WTC11 (cell line): Measurements from ENCODE around the gene CNTNAP2. TPM values are rescaled to one million over a fixed set of nuclear protein-coding genes. Genes with fewer than 3 reads are reported as not detected.

ENCODE experiments used
- ATAC-seq: fragments of 200-7000 bp; cut with Tn5 transposase; 2 replicates; pipeline ENCODE4 v1.10.0; 2021; ENCODE audit warnings: mild to moderate bottlenecking, moderate library complexity
- CTCF ChIA-PET: fragments of 300-600 bp; sonication (Branson Sonifier 250); formaldehyde crosslinking; loops from one replicate; lab custom pipeline; 2021; ENCODE audit warnings: antibody characterized with exemption; lab: Charles Lee
- POLR2A ChIA-PET: fragments of 350-600 bp; sonication (Branson Sonifier 250); formaldehyde crosslinking; loops from one replicate; lab custom pipeline; 2021; ENCODE audit warnings: antibody characterized with exemption; lab: Charles Lee
- DNase-seq: peaks from one replicate; pipeline ENCODE4 v3.0.0; 2021; ENCODE audit warnings: low spot score
- H3K27ac Mint-ChIP-seq: 2 replicates; pipeline ENCODE4 v1.8.0; 2021; ENCODE audit warnings: mixed read lengths
- H3K27me3 Mint-ChIP-seq: 2 replicates; pipeline ENCODE4 v1.8.0; 2021; ENCODE audit warnings: low read depth, mild to moderate bottlenecking, moderate library complexity, mixed read lengths
- H3K36me3 Mint-ChIP-seq: 2 replicates; pipeline ENCODE4 v1.8.0; 2021; ENCODE audit warnings: mixed read lengths
- H3K4me1 Mint-ChIP-seq: 2 replicates; pipeline ENCODE4 v1.8.0; 2022; ENCODE audit warnings: mixed read lengths
- H3K4me3 Mint-ChIP-seq: 2 replicates; pipeline ENCODE4 v1.8.0; 2021; ENCODE audit warnings: mild to moderate bottlenecking, moderate library complexity, mixed read lengths
- H3K9me3 Mint-ChIP-seq: 2 replicates; pipeline ENCODE4 v1.8.0; 2021; ENCODE audit warnings: mixed read lengths
- CTCF ChIP-seq: fragments of 200-600 bp; IDR thresholded peaks from 2 replicates; pipeline ENCODE4 v1.8.0; 2022; ENCODE audit warnings: antibody characterized with exemption
- E2F1 ChIP-seq: sonication (generic); formaldehyde crosslinking; IDR thresholded peaks from 2 replicates; pipeline ENCODE4 v1.8.0; 2022; ENCODE audit warnings: mild to moderate bottlenecking, missing genetic modification reagents
- FOXP1 ChIP-seq: sonication (generic); formaldehyde crosslinking; IDR thresholded peaks from 2 replicates; pipeline ENCODE4 v1.8.0; 2022; ENCODE audit warnings: missing genetic modification reagents, mild to moderate bottlenecking, moderate library complexity, borderline replicate concordance
- GRHL2 ChIP-seq: fragments of 250-450 bp; sonication (Bioruptor Pico); IDR thresholded peaks from 2 replicates; pipeline ENCODE4 v1.8.0; 2022; ENCODE audit warnings: mild to moderate bottlenecking, moderate library complexity; ENCODE audit not compliant: insufficient replicate concordance, severe bottlenecking
- MXD4 ChIP-seq: fragments of 250-450 bp; sonication (Bioruptor Pico); IDR thresholded peaks from 2 replicates; pipeline ENCODE4 v1.8.0; 2021; ENCODE audit warnings: mild to moderate bottlenecking, moderate library complexity, borderline replicate concordance
- MYBL2 ChIP-seq: sonication (generic); formaldehyde crosslinking; IDR thresholded peaks from 2 replicates; pipeline ENCODE4 v1.8.1; 2023; ENCODE audit warnings: mild to moderate bottlenecking, moderate library complexity, missing genetic modification reagents
- NFATC4 ChIP-seq: fragments of 250-450 bp; sonication (Bioruptor Pico); IDR thresholded peaks from 2 replicates; pipeline ENCODE4 v1.9.0; 2021; ENCODE audit warnings: mild to moderate bottlenecking
- NR3C1 ChIP-seq: sonication (generic); formaldehyde crosslinking; conservative IDR thresholded peaks from 2 replicates; pipeline ENCODE4 v1.8.1; 2023; ENCODE audit warnings: low read depth, mild to moderate bottlenecking, missing genetic modification reagents
- PRDM15 ChIP-seq: sonication (generic); formaldehyde crosslinking; IDR thresholded peaks from 2 replicates; pipeline ENCODE4 v1.8.0; 2022; ENCODE audit warnings: missing genetic modification reagents
- PRRX2 ChIP-seq: fragments of 250-450 bp; sonication (Bioruptor Pico); IDR thresholded peaks from 2 replicates; pipeline ENCODE4 v1.8.0; 2021; ENCODE audit warnings: mild to moderate bottlenecking
- SMAD3 ChIP-seq: sonication (generic); formaldehyde crosslinking; IDR thresholded peaks from 2 replicates; pipeline ENCODE4 v1.8.0; 2022; ENCODE audit warnings: missing genetic modification reagents, mild to moderate bottlenecking, borderline replicate concordance
- SMAD4 ChIP-seq: sonication (generic); formaldehyde crosslinking; IDR thresholded peaks from 2 replicates; pipeline ENCODE4 v1.8.0; 2022; ENCODE audit warnings: mild to moderate bottlenecking, missing genetic modification reagents
- TCF7 ChIP-seq: sonication (generic); formaldehyde crosslinking; IDR thresholded peaks from 2 replicates; pipeline ENCODE4 v1.8.0; 2022; ENCODE audit warnings: mild to moderate bottlenecking, low read depth, missing genetic modification reagents, moderate library complexity
- TEAD4 ChIP-seq: sonication (generic); formaldehyde crosslinking; IDR thresholded peaks from 2 replicates; pipeline ENCODE4 v1.8.0; 2022; ENCODE audit warnings: mild to moderate bottlenecking, missing genetic modification reagents
- ZNF219 ChIP-seq: sonication (generic); formaldehyde crosslinking; IDR thresholded peaks from 2 replicates; pipeline ENCODE4 v1.8.0; 2023; ENCODE audit warnings: missing genetic modification reagents, mild to moderate bottlenecking, borderline replicate concordance
- ZNF396 ChIP-seq: fragments of 250-450 bp; sonication (Bioruptor Pico); IDR thresholded peaks from 2 replicates; pipeline ENCODE4 v1.8.0; 2021; ENCODE audit warnings: mild to moderate bottlenecking, moderate library complexity, borderline replicate concordance
- ZNF423 ChIP-seq: fragments of 250-450 bp; sonication (Bioruptor Pico); IDR thresholded peaks from 2 replicates; pipeline ENCODE4 v2.1.2; 2022; ENCODE audit warnings: mild to moderate bottlenecking, moderate library complexity
- total RNA-seq: library from RNA; stranded (reverse); gene quantifications from 3 replicates; pipeline ENCODE4 v1.2.3, GENCODE V29; 2021
- TF ChIP-seq, protein P1 (sequence below): sonication (generic); formaldehyde crosslinking; conservative IDR thresholded peaks from 2 replicates; pipeline ENCODE4 v1.8.1; 2023; ENCODE audit warnings: mild to moderate bottlenecking, low read depth, missing genetic modification reagents, moderate library complexity
- TF ChIP-seq, protein P2 (sequence below): fragments of 250-450 bp; sonication (Bioruptor Pico); IDR thresholded peaks from 2 replicates; pipeline ENCODE4 v1.9.0; 2021; ENCODE audit warnings: mild to moderate bottlenecking, borderline replicate concordance
- TF ChIP-seq, protein P3 (sequence below): sonication (generic); formaldehyde crosslinking; IDR thresholded peaks from 2 replicates; pipeline ENCODE4 v1.8.1; 2023; ENCODE audit warnings: mild to moderate bottlenecking, missing genetic modification reagents, moderate library complexity
- TF ChIP-seq, protein P4 (sequence below): fragments of 250-450 bp; sonication (Bioruptor Pico); IDR thresholded peaks from 2 replicates; pipeline ENCODE4 v1.9.0; 2021; ENCODE audit warnings: moderate library complexity, mild to moderate bottlenecking, inconsistent platforms, borderline replicate concordance

The CNTNAP2 gene
- total RNA-seq, 1 experiment from 2014 or later, result 63.8 TPM

GRCh38 chr7:147173883-147174282 is 1057.3 kb downstream of the CNTNAP2 start:
- H3K4me1 Mint-ChIP-seq, result no peaks in the 10 kb centered on the region
- no peak overlapping the region for H3K27ac Mint-ChIP-seq
- no peaks in the 10 kb centered on the region for H3K36me3 Mint-ChIP-seq
- ChIA-PET CTCF (no interaction called here), POLR2A (no interaction called here)
- H3K9me3 Mint-ChIP-seq, result no peaks in the 10 kb centered on the region
- DNase-seq, result no peak
- H3K4me3 Mint-ChIP-seq, result no peak overlapping the region
- no peak for ATAC-seq
- TF ChIP-seq CTCF (no peak), TEAD4 (CRISPR knock-in tag) (no peak), PRRX2 (CRISPR knock-in tag) (no peak), ZNF219 (no peak), SMAD3 (CRISPR knock-in tag) (no peak), NFATC4 (CRISPR knock-in tag) (no peak)
- TF ChIP-seq, protein P1, sequence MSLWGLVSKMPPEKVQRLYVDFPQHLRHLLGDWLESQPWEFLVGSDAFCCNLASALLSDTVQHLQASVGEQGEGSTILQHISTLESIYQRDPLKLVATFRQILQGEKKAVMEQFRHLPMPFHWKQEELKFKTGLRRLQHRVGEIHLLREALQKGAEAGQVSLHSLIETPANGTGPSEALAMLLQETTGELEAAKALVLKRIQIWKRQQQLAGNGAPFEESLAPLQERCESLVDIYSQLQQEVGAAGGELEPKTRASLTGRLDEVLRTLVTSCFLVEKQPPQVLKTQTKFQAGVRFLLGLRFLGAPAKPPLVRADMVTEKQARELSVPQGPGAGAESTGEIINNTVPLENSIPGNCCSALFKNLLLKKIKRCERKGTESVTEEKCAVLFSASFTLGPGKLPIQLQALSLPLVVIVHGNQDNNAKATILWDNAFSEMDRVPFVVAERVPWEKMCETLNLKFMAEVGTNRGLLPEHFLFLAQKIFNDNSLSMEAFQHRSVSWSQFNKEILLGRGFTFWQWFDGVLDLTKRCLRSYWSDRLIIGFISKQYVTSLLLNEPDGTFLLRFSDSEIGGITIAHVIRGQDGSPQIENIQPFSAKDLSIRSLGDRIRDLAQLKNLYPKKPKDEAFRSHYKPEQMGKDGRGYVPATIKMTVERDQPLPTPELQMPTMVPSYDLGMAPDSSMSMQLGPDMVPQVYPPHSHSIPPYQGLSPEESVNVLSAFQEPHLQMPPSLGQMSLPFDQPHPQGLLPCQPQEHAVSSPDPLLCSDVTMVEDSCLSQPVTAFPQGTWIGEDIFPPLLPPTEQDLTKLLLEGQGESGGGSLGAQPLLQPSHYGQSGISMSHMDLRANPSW (CRISPR knock-in tag), result no peak
- no peaks in the 10 kb centered on the region for H3K27me3 Mint-ChIP-seq

DNA sequence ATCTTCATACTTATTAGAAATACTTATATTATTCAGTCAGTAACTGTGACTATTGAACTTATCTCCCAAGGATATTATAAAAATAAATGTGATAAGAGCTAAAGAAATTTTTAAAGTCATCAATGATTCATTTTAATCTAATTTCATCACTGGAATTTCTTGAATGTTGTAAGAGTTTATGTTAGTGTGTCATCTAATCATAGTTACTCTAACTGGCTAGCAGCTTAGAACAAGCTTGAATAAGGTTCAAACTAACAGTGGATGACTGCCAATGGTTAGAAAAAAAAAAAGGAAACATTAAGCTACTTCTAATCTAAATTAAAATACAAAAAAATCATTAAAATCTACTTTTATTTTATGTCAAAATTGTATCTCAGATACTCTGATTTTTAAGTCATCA is 1066.3 kb downstream of the CNTNAP2 start:
- Mint-ChIP-seq H3K27ac (no peak overlapping the region), H3K4me3 (no peak overlapping the region), H3K27me3 (no peaks in the 10 kb centered on the region), H3K36me3 (no peaks in the 10 kb centered on the region), H3K4me1 (no peaks in the 10 kb centered on the region; the same call in 1 of the 2 replicates), H3K9me3 (peaks cover 17% of the 10 kb centered on the region)
- CTCF ChIA-PET, result no interaction called here
- POLR2A ChIA-PET, result no interaction called here
- DNase-seq, result no peak
- ATAC-seq, result no peak
- TF ChIP-seq MYBL2 (CRISPR knock-in tag) (no peak), GRHL2 (CRISPR knock-in tag) (no peak), ZNF423 (CRISPR knock-in tag) (no peak), NR3C1 (CRISPR knock-in tag) (no peak), SMAD4 (CRISPR knock-in tag) (no peak), FOXP1 (CRISPR knock-in tag) (no peak), ZNF396 (CRISPR knock-in tag) (no peak), PRDM15 (CRISPR knock-in tag) (no peak), MXD4 (CRISPR knock-in tag) (no peak), TCF7 (CRISPR knock-in tag) (no peak), ZNF219 (no peak), E2F1 (CRISPR knock-in tag) (no peak)
- TF ChIP-seq, protein P2, sequence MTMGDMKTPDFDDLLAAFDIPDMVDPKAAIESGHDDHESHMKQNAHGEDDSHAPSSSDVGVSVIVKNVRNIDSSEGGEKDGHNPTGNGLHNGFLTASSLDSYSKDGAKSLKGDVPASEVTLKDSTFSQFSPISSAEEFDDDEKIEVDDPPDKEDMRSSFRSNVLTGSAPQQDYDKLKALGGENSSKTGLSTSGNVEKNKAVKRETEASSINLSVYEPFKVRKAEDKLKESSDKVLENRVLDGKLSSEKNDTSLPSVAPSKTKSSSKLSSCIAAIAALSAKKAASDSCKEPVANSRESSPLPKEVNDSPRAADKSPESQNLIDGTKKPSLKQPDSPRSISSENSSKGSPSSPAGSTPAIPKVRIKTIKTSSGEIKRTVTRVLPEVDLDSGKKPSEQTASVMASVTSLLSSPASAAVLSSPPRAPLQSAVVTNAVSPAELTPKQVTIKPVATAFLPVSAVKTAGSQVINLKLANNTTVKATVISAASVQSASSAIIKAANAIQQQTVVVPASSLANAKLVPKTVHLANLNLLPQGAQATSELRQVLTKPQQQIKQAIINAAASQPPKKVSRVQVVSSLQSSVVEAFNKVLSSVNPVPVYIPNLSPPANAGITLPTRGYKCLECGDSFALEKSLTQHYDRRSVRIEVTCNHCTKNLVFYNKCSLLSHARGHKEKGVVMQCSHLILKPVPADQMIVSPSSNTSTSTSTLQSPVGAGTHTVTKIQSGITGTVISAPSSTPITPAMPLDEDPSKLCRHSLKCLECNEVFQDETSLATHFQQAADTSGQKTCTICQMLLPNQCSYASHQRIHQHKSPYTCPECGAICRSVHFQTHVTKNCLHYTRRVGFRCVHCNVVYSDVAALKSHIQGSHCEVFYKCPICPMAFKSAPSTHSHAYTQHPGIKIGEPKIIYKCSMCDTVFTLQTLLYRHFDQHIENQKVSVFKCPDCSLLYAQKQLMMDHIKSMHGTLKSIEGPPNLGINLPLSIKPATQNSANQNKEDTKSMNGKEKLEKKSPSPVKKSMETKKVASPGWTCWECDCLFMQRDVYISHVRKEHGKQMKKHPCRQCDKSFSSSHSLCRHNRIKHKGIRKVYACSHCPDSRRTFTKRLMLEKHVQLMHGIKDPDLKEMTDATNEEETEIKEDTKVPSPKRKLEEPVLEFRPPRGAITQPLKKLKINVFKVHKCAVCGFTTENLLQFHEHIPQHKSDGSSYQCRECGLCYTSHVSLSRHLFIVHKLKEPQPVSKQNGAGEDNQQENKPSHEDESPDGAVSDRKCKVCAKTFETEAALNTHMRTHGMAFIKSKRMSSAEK (CRISPR knock-in tag), result no peak
- TF ChIP-seq, protein P3, sequence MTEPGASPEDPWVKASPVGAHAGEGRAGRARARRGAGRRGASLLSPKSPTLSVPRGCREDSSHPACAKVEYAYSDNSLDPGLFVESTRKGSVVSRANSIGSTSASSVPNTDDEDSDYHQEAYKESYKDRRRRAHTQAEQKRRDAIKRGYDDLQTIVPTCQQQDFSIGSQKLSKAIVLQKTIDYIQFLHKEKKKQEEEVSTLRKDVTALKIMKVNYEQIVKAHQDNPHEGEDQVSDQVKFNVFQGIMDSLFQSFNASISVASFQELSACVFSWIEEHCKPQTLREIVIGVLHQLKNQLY, result no peak
- TF ChIP-seq, protein P4, sequence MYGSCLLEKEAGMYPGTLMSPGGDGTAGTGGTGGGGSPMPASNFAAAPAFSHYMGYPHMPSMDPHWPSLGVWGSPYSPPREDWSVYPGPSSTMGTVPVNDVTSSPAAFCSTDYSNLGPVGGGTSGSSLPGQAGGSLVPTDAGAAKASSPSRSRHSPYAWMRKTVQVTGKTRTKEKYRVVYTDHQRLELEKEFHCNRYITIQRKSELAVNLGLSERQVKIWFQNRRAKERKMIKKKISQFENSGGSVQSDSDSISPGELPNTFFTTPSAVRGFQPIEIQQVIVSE (CRISPR knock-in tag), result no peak
